Activated CD4-positive, alpha-beta T cell treated with anti-CD3 and anti-CD28 coated beads, Interleukin-10, Interleukin-2, amounts not matched to agents 100 ng/mL and 50 ng/mL, durations not matched to agents 16 hours and 8 hours (primary cell): ENCODE results near the gene ADCY7.

ENCODE experiments used
- DNase-seq: peaks from one replicate; pipeline ENCODE4 v3.0.0-alpha.2; 2020

Gene ADCY7

GRCh38 chr16:50351116-50351515, 84.8 kb downstream of the ADCY7 start:
- no peak for DNase-seq

GRCh38 chr16:50351952-50352351, 85.6 kb downstream of the ADCY7 start:
- no peak for DNase-seq

GRCh38 chr16:50354082-50354481, 87.7 kb downstream of the ADCY7 start:
- no peak for DNase-seq

GRCh38 chr16:50354629-50355456, 88.5 kb downstream of the ADCY7 start:
- DNase-seq = peak; percentile 26

- DNase-seq = no peak
Observed at GRCh38 chr16:50359626-50360025, 93.3 kb downstream of the ADCY7 start.

- no peak for DNase-seq
Observed at GRCh38 chr16:50360033-50360778, 93.9 kb downstream of the ADCY7 start.

- peak; percentile 20 for DNase-seq
Observed at GRCh38 chr16:50360779-50361178, 94.4 kb downstream of the ADCY7 start.

GRCh38 chr16:50363656-50364055, 97.3 kb downstream of the ADCY7 start:
- no peak for DNase-seq

- no peak for DNase-seq
Observed at GRCh38 chr16:50365791-50366575, 99.6 kb downstream of the ADCY7 start.
